Measurements from ENCODE around the gene FKBP10.
"Not testable (repeated sequence)": the region's sequence is repeated elsewhere in the genome, so short reads cannot be mapped to it uniquely, and the experiment has no call there.

FKBP10 gene

DNA sequence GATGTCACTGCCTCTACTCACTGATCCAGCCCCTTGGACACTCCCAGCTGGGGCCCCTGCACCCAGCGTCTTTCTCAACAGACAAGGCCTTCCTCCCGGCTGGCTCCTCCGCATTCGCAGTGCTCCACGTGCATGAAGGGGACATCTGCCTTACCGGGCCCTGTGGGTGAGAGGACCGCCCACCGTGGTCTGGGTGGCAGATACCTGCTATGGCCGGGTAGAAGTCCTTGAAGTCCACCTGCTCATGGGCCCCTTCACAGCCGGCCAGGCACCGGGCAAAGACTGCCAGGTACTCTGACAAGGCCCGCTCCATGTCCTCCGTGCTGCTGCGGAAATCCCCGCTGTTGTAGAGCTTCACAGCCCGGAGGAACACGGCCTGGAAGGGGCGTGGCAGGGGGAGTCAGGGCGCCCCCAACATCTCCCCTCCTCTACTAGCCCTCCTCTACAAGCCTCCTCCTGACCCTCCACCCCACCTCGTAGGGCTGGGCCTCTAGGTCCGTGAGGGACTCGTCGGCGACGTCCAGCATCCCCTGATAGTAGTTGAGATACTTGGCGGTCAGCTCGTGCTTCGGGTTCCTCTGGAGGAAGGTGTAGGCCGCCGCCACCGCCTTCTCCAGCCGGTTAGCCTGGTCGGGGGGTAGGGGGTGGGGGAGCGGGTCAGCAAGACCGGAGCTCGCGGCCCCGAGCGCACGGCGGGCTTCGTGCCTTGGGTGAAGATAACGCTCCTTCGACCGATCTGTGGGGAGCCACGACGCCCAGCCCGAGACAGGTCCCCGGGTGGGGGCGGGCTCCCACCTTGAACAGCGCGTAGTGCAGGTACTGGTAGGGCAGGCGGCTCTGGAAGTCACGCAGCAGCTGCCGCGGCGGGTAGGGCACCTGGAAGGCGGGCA is 1.9 kb upstream of the FKBP10 start:
- DNase-seq, result peak; percentile 9

DNA sequence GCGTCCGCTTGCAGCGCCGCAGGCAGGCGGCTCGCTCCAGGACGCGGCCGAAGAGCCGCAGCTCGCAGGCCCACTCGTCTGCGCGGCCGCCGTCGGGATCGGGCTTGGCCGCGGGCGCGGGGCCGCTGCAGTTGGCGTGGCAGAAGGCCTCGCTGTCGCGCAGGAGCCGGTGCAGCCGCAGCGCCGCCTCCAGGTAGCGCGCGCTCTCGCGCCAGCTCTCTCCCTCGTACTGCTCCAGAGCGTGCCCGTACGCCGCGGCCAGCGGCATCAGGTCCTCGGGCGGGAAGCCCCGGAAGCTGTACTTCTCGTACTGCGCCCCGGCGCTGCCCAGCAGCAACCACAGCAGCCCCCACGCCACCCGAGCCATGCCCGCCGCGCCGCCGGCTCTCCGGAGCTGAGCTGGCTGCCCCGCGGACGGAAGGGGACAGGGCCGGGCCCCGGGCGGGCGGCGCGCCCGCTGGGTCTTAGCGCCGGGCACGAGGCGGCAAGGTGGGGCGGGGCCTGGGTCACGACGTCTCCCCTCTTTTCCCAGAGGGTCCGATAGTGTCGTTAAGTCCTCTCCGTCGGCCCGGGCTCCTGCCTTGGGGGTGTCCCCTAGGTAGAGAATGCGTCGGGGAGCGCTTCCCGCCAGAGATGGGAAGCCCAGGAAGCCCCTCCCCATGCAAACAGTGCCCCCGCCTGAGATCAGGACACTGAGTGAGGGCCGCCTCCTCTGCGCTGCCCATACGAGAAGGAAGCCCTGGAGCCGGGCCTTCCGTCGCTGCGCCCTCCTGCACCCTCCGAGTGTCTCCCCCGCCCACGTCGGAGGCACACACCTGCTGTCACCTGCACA is 1.0 kb upstream of the FKBP10 start, which contains the start of gene P3H4:
P3H4 (minus strand) TSS at position 401 of the 832 bp plus-strand sequence; CDS start at position 367, 34 bp downstream.
- DNase-seq, result peak; percentile 68

DNA sequence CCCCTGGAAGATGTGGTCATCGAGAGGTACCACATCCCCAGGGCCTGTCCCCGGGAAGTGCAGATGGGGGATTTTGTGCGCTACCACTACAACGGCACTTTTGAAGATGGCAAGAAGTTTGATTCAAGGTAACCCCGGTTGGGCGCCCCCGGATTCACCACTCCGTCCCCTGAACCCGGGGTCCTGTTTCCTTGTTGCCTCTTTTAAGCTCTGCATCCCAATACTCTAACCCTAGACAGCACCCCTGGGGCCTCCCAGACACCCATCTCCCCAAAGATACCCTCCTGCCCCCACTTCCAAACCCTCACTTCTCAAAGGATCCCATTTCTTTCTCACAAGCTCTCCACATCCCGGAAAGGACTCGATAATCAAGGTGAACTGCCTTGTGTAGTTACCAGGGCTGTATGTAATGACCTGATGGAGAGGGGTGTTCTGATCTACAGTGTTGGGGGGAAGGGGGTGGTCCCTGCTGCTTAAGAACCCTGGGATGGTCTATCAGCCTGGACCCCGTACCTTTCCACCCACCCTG is 412 bp downstream of the FKBP10 start:
- DNase-seq, result no peak

DNA sequence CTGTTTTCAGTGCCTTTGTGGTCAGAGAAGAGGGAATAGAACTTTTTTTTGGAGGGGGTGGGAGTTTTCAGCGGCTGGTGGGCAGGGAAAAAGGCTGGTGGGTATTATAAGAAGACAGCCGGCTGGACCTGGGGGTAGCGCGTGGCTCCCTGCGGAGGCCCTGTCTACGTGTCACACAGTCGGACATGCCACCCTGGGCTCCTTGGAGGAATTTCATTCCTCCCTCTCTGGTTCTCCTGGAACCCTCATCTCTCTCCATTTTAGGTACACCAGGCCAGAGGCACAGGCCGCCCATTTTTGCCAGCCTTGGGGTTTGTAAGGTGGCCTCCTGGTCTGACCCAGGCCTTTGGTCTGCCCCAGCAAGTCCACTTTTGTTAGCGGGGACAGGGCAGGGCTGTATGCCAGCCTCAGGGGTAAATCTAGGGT is 908 bp downstream of the FKBP10 start:
- DNase-seq, result no peak

DNA sequence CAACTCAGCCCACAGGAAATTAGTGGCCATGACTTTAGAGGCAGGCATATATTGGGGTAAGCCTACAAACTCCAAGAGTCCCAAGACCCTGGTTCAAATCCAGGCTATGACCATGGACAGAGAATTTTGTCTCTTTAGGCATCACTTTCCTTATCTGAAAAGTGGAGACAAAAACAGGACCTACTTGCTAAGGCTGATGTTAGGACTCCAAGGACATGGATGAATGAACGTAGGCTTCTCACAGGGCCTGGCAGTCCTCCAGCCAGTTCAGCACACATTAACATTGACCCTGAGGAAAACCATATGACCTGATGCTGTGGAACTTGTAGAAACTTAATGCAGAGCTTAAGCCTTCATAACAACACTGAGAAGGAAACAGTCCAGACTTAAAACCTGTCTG is 1.4 kb downstream of the FKBP10 start:
- DNase-seq, result no peak

DNA sequence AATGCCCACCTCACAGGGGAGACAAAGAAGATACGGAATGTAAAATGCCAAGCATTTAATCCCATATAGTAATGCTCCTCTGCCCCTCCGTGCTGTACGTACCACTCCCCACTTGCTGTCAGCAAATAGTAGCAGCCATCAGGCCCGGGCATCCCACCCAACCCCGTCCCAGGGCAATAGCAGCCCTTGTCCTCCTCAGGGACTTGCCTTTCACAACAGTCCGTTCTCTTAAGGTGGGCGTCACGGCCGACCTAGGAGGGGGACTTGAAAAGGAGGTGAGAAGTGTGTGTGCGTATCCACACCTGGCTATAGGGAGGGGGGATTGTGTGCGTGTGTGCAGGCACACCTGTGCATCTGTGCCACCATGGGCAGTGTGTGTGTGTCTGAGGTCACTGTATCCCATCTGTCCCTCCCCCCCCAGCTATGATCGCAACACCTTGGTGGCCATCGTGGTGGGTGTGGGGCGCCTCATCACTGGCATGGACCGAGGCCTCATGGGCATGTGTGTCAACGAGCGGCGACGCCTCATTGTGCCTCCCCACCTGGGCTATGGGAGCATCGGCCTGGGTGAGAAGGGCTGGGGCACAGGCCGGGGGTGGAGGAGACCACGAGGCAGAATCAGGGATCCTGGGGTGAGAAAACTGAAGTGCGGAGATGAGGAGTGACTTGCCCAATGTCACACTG is 4.0 kb downstream of the FKBP10 start:
- DNase-seq, result no peak

DNA sequence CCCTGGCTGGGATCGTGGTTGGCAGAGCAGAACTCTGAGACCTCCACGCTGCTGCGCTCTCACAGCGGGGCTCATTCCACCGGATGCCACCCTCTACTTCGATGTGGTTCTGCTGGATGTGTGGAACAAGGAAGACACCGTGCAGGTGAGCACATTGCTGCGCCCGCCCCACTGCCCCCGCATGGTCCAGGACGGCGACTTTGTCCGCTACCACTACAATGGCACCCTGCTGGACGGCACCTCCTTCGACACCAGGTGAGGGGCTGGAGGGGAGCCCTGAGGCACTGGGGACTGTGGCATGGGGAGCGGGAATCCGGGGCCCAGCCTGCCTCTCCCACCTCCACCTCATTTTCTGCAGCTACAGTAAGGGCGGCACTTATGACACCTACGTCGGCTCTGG is 5.2 kb downstream of the FKBP10 start:
- DNase-seq, result no peak

DNA sequence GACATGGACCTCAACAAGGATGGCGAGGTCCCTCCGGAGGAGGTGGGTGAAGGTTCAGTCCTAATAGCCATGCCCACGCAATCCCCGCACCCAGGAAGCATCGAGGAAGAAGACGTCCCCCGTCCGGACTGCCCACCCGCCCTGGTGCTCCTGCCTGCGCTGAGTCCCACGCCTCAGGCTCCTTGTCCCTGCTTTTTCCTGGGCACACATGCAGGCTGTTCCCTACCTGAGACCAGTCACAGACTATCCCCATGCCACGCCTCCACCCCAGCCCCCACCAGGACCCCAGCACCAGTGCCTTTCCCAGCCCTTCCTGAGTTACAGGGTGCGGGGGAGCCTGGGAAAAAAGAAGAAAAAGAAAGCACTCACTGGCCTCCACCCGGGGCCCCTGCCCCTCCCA is 9.0 kb downstream of the FKBP10 start:
- DNase-seq, result no peak

DNA sequence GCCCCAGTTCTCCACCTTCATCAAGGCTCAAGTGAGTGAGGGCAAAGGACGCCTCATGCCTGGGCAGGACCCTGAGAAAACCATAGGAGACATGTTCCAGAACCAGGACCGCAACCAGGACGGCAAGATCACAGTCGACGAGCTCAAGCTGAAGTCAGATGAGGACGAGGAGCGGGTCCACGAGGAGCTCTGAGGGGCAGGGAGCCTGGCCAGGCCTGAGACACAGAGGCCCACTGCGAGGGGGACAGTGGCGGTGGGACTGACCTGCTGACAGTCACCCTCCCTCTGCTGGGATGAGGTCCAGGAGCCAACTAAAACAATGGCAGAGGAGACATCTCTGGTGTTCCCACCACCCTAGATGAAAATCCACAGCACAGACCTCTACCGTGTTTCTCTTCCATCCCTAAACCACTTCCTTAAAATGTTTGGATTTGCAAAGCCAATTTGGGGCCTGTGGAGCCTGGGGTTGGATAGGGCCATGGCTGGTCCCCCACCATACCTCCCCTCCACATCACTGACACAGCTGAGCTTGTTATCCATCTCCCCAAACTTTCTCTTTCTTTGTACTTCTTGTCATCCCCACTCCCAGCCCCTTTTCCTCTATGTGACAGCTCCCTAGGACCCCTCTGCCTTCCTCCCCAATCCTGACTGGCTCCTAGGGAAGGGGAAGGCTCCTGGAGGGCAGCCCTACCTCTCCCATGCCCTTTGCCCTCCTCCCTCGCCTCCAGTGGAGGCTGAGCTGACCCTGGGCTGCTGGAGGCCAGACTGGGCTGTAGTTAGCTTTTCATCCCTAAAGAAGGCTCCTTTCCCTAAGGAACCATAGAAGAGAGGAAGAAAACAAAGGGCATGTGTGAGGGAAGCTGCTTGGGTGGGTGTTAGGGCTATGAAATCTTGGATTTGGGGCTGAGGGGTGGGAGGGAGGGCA is 9.7 kb downstream of the FKBP10 start:
- no peak for DNase-seq

DNA sequence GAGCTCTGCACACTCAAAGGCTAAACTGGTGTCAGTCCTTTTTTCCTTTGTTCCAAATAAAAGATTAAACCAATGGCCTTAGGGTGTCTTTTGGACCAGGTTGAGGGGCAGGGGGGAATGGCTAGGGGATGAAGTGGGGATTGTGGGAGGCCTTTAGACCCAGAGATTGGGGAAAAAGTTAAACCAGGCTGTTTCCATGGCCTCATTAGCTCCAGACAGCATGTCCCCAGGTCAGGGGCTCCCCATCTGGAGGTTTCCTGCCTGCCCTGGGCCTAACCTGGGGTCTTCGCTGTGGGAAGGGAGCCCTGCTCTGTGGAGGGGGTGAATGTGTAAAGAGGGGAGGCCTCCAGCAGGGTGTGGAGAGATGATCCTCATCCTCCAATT is 10.3 kb downstream of the FKBP10 start:
- no peak for DNase-seq

DNA sequence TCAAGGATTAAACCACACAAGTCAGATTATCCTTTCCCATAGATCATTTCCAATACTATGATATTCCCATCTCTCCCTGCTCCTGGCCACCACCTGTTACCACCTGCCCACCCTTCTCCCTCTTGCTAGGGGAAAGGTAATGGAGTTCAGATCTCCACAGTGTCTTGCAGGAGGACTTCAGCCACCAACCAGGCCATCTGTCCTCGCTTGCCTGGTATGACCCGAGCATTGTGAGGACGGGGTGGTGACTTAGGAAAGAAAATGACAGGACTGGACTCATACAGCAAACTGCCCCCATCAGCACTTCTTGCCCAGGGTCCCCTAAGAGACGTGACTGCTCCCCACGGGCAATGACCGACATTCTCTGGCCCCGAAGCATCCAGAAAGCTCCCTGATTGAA is 10.8 kb downstream of the FKBP10 start:
- no peak for DNase-seq

DNA sequence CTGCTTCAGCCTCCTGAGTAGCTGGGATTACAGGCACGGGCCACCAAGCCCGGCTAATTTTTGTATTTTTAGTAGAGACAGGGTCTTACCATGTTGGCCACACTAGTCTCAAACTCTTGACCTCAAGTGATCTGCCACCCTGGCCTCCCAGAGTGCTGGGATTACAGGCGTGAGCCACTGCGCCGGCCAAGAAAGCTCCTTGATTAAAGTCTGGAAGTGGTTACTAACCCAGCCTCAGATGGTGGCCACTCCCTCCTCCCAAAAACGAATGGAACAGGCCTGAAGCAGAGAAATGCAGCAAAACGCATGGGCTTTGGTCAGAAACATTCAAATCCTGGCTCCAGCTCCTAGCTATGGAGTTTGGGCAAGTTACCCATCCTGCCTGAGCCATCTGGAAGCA is 11.3 kb downstream of the FKBP10 start:
- DNase-seq, result no peak

DNA sequence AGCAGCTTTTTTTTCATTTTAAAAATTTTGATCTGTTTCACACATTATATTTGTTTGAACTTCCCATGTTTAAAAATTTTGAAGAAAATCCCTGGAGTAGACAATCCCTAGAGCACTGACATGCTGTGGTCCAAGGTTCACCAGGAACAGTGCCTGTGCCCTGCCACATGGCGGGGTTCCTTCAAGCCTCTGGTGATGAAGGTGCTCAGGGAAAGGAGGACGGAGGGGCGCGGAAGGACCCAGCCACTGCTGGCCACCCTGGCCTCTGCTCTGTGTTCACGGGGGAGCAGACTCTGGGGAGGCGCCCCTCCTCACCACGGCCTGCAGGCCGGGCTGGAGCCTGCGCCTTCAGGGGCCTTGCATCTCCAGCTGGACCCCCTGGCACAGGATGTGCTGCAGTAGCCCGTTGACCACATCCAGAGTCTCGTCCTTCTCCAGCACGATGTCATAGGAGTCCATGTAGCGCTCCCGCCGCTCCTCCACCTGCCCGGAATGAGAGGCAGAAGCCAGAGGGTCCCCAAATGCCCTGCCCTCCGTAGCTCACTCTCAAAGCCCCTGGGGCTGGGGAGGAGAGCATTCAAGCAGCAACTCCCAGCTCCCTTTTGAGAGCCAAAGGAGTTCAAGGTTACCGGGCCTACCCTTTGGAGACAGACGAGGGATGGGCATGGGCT is 12.5 kb downstream of the FKBP10 start:
- no peak for DNase-seq

DNA sequence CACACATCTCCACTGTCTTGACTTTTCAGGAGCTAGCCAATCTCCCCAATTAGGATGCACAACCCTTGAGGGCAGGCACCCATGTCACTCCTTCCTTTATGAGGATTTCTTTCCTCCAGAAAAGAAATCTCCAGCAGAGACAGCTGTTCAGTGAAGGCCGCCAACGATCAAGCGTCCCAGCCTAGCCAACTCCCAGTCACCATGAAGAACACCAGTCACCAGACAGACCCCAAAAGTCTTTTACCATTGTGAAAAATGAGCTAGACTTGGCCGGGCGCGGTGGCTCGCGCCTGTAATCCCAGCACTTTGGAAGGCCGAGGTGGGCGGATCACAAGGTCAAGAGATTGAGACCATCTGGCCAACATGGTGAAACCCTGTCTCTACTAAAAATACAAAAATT is 17.2 kb downstream of the FKBP10 start:
- DNase-seq, result not testable (repeated sequence)

DNA sequence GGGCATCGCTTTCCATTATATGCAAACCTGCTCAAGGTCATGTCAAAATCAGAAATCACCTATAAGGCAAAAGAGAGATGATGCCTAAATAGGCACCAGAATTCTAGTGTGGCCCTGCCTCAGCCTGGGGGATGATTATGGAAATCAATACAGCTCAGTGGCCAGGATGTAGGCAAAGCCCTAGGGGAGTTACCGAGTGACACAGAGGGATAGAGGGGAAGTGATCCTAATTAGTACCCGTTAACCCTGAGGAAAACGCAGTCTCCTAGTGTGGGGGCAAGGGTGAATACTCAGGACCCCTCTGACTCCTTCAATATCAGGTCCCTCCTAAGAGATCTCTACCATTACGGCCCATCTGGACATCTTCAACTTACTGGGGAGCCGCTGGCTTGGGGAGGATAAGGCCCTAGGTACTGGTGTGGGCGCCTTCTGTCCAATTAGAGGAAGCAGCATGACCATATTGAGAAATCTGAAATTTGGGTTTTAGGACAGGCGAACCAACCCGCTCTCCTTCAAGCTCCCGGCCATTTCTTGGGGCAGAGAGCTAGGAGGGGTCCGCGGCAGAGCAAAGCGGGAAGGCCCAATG is 22.5 kb downstream of the FKBP10 start:
- no peak for DNase-seq

DNA sequence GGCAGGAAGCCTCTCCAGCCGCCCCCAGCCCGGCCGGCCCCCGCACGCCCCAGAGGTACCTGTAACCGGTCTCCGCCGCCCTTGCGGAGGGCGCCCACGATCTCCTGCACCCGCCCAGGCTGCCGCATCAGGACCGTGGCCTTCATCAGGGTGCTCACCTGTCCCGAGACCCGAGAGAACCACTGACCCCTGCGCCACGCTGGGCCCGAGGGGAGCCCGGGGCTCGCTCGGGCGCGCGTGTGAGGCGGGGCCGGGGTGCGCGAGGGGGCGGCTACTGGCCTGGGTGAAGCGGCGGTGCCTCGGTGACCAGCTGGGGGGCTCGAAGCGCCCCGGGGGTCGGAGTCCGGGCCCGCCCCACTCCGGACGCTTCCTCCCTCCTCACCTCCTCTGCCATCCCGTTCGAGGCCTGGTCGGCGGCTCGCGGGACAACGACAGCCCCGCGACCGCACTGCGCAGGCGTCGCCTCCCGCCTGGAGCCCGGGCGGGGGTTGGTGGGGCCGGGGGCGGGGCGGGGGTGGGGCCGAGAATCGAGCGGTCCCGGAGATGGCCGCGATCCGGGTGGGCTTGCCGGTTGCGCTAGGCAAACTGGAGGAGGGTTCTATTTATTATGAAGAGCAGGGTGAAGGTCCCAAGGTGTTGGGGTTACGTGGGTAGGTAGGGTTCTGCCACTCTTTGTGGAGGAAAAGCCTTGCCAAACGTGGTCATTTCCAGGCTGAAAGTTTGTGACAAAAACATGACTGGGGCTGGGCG is 23.2 kb downstream of the FKBP10 start, which contains the start of gene NT5C3B:
NT5C3B (minus strand) TSS at position 433 of the 750 bp plus-strand sequence; CDS start at position 394, 39 bp downstream.
- peak; percentile 45 for DNase-seq

DNA sequence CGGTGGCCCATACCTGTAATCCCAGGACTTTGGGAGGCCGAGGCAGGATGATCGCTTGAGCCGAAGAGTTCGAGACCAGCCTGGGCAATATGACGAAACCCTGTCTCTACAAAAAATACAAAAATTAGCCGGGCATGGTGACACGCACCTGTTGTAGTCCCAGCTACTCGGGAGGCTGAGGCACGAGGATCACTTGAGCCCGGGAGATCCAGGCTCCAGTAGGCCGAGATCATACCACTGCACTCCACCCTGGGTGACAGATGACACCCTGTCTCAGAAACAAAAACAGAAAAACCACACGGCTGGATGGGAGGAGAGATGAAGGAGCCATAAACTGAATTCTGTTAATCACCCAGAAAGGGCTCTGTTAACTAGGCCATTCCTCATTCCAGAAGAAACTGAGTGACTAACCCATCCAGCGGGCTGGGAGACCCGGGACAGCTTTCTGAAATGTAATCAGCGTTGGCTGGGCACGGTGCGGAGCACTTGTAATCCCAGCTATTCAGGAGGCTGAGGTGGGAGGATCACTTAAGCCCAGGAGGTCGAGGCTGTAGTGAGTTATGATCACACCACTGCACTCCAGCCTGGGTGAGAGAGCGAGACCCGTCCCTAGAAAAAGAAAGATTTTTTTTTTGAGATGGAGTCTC is 23.9 kb downstream of the FKBP10 start:
- DNase-seq, result no peak

DNA sequence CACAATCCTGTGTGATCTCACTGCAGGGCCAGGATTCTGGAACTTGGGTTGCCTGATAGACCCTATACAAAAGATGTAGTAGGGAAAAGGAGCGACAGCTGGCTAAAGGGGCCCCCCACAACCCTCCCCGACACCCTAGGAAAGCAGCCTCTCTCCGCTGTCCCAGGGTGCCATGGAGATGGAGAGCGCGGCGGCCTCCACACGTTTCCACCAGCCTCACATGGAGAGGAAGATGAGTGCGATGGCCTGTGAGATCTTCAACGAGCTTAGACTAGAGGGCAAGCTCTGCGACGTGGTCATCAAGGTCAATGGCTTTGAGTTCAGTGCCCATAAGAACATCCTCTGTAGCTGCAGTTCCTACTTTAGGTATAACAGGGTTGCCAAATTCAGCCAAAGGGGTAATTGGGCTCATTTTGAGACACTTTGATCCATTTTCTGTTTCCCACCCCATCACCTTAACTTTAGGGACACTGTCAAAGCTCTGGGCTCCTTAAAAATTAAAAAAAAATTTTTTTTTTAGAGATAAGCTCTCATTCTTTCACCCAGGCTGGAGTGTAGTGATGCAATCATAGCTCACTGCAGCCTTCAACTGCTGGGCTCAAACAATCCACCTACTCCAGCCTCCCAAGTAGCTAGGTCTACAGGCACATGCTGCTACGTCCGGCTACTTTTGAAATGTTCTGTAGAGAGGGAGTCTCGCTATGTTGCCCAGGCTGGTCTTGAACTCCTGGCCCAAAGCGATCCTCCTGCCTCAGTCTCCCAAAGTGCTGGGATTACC is 25.1 kb downstream of the FKBP10 start, which contains the start of gene KLHL10:
KLHL10 (plus strand) TSS at position 65 of the 778 bp plus-strand sequence; CDS start at position 173, 108 bp downstream.
- no peak for DNase-seq

Data from CD4-positive, alpha-beta T cell treated with Interferon gamma for 1 hour (primary cell).